ENCODE results near the gene SSBP4. TPM values are rescaled to one million over a fixed set of nuclear protein-coding genes. Genes with fewer than 3 reads are reported as not detected.

Gene SSBP4
- total and polyA plus RNA-seq, 2 donors (not counting 1 experiment from before 2014, with no cell fraction given) = 37.0 to 64.2 TPM

DNA sequence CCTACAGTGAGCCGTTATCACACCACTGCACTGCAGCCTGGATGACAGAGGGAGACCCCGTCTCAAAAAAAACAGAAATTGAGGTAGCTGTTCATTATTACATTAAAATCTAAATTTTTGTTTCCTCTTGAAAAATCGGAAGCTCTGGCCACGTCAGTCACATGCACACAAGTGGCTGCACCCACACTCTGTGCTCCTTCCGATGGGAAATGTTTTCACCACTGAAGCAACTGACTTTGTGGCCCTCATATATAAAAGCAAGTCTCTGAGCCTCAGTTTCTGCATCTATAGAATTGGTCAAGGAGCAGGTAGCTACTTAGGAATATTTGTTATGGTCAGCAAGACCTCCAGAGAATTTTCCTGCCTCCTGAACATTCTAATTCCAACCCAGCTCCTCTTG, 26.3 kb upstream of the SSBP4 start:
- TF ChIP-seq EZH2 (IDR thresholded peaks at IDR 0.05; ENCODE audit: borderline replicate concordance, insufficient read depth, low read depth, low read length, poor library complexity, severe bottlenecking) = no peak
- TF ChIP-seq, protein P1, sequence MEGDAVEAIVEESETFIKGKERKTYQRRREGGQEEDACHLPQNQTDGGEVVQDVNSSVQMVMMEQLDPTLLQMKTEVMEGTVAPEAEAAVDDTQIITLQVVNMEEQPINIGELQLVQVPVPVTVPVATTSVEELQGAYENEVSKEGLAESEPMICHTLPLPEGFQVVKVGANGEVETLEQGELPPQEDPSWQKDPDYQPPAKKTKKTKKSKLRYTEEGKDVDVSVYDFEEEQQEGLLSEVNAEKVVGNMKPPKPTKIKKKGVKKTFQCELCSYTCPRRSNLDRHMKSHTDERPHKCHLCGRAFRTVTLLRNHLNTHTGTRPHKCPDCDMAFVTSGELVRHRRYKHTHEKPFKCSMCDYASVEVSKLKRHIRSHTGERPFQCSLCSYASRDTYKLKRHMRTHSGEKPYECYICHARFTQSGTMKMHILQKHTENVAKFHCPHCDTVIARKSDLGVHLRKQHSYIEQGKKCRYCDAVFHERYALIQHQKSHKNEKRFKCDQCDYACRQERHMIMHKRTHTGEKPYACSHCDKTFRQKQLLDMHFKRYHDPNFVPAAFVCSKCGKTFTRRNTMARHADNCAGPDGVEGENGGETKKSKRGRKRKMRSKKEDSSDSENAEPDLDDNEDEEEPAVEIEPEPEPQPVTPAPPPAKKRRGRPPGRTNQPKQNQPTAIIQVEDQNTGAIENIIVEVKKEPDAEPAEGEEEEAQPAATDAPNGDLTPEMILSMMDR (IDR thresholded peaks at IDR 0.05) = no peak
- Histone ChIP-seq H3K9ac (ENCODE audit: low read length) (no peak overlapping the region), H3K36me3 (replicated peaks in 1 of 2; ENCODE audit: control extremely low read depth in 1 of 2, control insufficient read depth in 1 of 2, extremely low read depth in 1 of 2, insufficient read depth in 2 of 2, low read length in 1 of 2) (peaks cover 0 to 3% of the 10 kb centered on the region in 2 experiments), H2AFZ (ENCODE audit: insufficient read depth, low read depth, low read length, poor library complexity, severe bottlenecking) (no peak overlapping the region), H3K27me3 (replicated peaks in 1 of 4; ENCODE audit: control extremely low read depth in 1 of 4, control insufficient read depth in 3 of 4, insufficient read depth in 4 of 4, low read length in 3 of 4) (peaks cover 0 to 5% (median under 1%) of the 10 kb centered on the region in 4 experiments), H3K4me2 (replicated peaks; ENCODE audit: low read depth, low read length, poor library complexity, severe bottlenecking) (peak overlapping the region; percentile 55), H3K4me3 (ENCODE audit: control extremely low read depth in 1 of 5, extremely low read depth in 1 of 5, insufficient read depth in 1 of 5, low read depth in 2 of 5, low read length in 4 of 5) (peak overlapping the region in 1 of 5 experiments; percentile 55), H4K20me1 (ENCODE audit: control insufficient read depth, insufficient read depth, low read length, poor library complexity, severe bottlenecking) (no peaks in the 10 kb centered on the region), H3K9me3 (ENCODE audit: control extremely low read depth in 1 of 3, control insufficient read depth in 2 of 3, insufficient read depth in 1 of 3, low read length in 2 of 3) (peaks cover 0 to 8% (median 5%) of the 10 kb centered on the region in 3 donors), H3K4me1 (ENCODE audit: control insufficient read depth in 2 of 2, insufficient read depth in 2 of 2, low read length in 2 of 2) (peaks cover 39 to 48% of the 10 kb centered on the region in 2 donors), H3K27ac (ENCODE audit: low read length in 2 of 2) (no peak overlapping the region), H3K79me2 (ENCODE audit: control insufficient read depth, insufficient read depth, low read length) (peaks cover 3% of the 10 kb centered on the region)
- DNase-seq (no peak), ATAC-seq (ENCODE audit: low read depth) (no peak)
- CTCF ChIA-PET = interaction anchor here (0.6 to 10.6 kb wide), 3 partner anchors 20 to 113 kb away, joined by 3 to 196 read pairs (median 6); no protein-coding TSS in a partner anchor
- Mint-ChIP-seq H3K9me3 (ENCODE audit: insufficient read depth) (no peaks in the 10 kb centered on the region), H3K4me1 (peaks cover 54% of the 10 kb centered on the region), H3K4me3 (peak overlapping the region; percentile 45), H3K27ac (peak overlapping the region; percentile 41), H3K27me3 (no peaks in the 10 kb centered on the region)
- intact Hi-C loops (cut with micrococcal nuclease) = no loop called here
- POLR2A ChIA-PET = interaction anchor here (1.0 kb wide), 1 partner anchor 9 kb away, joined by 4 read pairs; no protein-coding TSS in a partner anchor
- WGBS (ENCODE audit: insufficient coverage) = 12% methylated on average over 3 of the region's 5 CpGs

DNA sequence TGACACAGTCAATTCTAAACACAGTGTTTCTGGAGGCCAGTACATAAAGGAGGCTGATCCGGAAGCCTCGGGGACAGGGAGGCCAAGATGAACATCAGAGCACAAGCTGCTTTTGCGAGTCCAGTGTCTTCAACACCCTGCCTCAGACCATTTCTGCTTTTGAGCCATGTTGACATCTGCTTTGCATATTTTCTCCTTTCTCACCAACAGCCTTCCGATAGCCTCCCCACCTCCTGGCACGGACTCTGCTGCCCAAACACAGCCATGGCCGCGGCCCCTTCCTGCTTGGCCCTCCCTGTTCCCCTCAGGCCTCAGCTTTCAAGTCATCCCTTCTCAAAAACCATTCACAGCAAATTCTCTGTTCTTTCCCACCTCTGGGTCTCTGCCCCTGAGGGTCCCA, 25.4 kb upstream of the SSBP4 start:
- Mint-ChIP-seq H3K4me3 (peak overlapping the region; percentile 77), H3K4me1 (peaks cover 53% of the 10 kb centered on the region), H3K9me3 (ENCODE audit: insufficient read depth) (no peaks in the 10 kb centered on the region), H3K27ac (peak overlapping the region; percentile 69), H3K27me3 (no peaks in the 10 kb centered on the region)
- Histone ChIP-seq H3K27me3 (replicated peaks in 1 of 4; ENCODE audit: control extremely low read depth in 1 of 4, control insufficient read depth in 3 of 4, insufficient read depth in 4 of 4, low read length in 3 of 4) (peaks cover 0 to 5% (median under 1%) of the 10 kb centered on the region in 4 experiments), H3K4me1 (ENCODE audit: control insufficient read depth in 2 of 2, insufficient read depth in 2 of 2, low read length in 2 of 2) (peaks cover 38 to 44% of the 10 kb centered on the region in 2 donors), H3K27ac (ENCODE audit: low read length in 2 of 2) (no peak overlapping the region), H3K9me3 (ENCODE audit: control extremely low read depth in 1 of 3, control insufficient read depth in 2 of 3, insufficient read depth in 1 of 3, low read length in 2 of 3) (peaks cover 0 to 6% (median 5%) of the 10 kb centered on the region in 3 donors), H3K79me2 (ENCODE audit: control insufficient read depth, insufficient read depth, low read length) (peaks cover 8% of the 10 kb centered on the region), H3K4me2 (replicated peaks; ENCODE audit: low read depth, low read length, poor library complexity, severe bottlenecking) (peak overlapping the region; percentile 34), H3K9ac (ENCODE audit: low read length) (no peak overlapping the region), H3K4me3 (ENCODE audit: control extremely low read depth in 1 of 5, extremely low read depth in 1 of 5, insufficient read depth in 1 of 5, low read depth in 2 of 5, low read length in 4 of 5) (peak overlapping the region in 1 of 5 experiments; percentile 54), H4K20me1 (ENCODE audit: control insufficient read depth, insufficient read depth, low read length, poor library complexity, severe bottlenecking) (no peaks in the 10 kb centered on the region), H2AFZ (ENCODE audit: insufficient read depth, low read depth, low read length, poor library complexity, severe bottlenecking) (no peak overlapping the region), H3K36me3 (replicated peaks in 1 of 2; ENCODE audit: control extremely low read depth in 1 of 2, control insufficient read depth in 1 of 2, extremely low read depth in 1 of 2, insufficient read depth in 2 of 2, low read length in 1 of 2) (peaks cover 0 to 3% of the 10 kb centered on the region in 2 experiments)
- intact Hi-C loops (cut with micrococcal nuclease) = no loop called here
- DNase-seq (no peak), ATAC-seq (ENCODE audit: low read depth) (no peak)
- 52% methylated on average over 7 of the region's 7 CpGs for WGBS (ENCODE audit: insufficient coverage)
- TF ChIP-seq, protein P1 (IDR thresholded peaks at IDR 0.05) = no peak
- TF ChIP-seq EZH2 (IDR thresholded peaks at IDR 0.05; ENCODE audit: borderline replicate concordance, insufficient read depth, low read depth, low read length, poor library complexity, severe bottlenecking) = no peak
- CTCF ChIA-PET = interaction anchor here (0.7 to 1.7 kb wide), 3 partner anchors 15 to 141 kb away, joined by 3 to 6 read pairs (median 4); no protein-coding TSS in a partner anchor
- POLR2A ChIA-PET = interaction anchor here (0.9 kb wide), 1 partner anchor 22 kb away, joined by 3 read pairs; no protein-coding TSS in a partner anchor
